IMR-90 (cell line): ENCODE measurements around the gene PLTP. TPM values are rescaled to one million over a fixed set of nuclear protein-coding genes. Genes with fewer than 3 reads are reported as not detected.

ENCODE experiments used
- ATAC-seq: fragments of 200-7000 bp; cut with Tn5 transposase; 2 replicates; pipeline ENCODE4 v1.9.1; 2020; ENCODE audit warnings: low read depth, mild to moderate bottlenecking, moderate library complexity
- BruUV-seq: library from RNA; stranded (reverse); fragments of 400-500 nt; replicated peaks from 2 replicates; lab custom pipeline; 2021; lab: Mats Ljungman, UMichigan
- CTCF ChIA-PET: fragments of 300-600 bp; formaldehyde crosslinking; extraction: SDS; loops from one replicate; lab custom pipeline; 2021; ENCODE audit warnings: antibody characterized with exemption; lab: Yijun Ruan, JAX
- POLR2A ChIA-PET: fragments of 300-600 bp; sonication (Branson Sonifier 250); formaldehyde crosslinking; loops from one replicate; lab custom pipeline; 2022; ENCODE audit warnings: antibody characterized with exemption; ENCODE audit not compliant: unreplicated experiment; lab: Charles Lee
- DNase-seq: peaks from one replicate; pipeline ENCODE4 v3.0.0; 2013
- H2AFZ ChIP-seq: replicated peaks from 2 replicates; pipeline ENCODE3; 2013; ENCODE audit warnings: low read length, mild to moderate bottlenecking; ENCODE audit not compliant: poor library complexity
- H2AK5ac ChIP-seq: 2 replicates; pipeline ENCODE4 v1.6.1; 2013; ENCODE audit warnings: low read depth, low read length, inconsistent platforms
- H2AK9ac ChIP-seq: replicated peaks from 2 replicates; pipeline ENCODE3; 2013; ENCODE audit warnings: mild to moderate bottlenecking, low read depth, low read length, moderate library complexity; ENCODE audit not compliant: poor library complexity
- H2BK120ac ChIP-seq: 2 replicates; pipeline ENCODE4 v1.6.1; 2013; ENCODE audit warnings: low read depth, low read length, inconsistent platforms
- H2BK15ac ChIP-seq: 3 replicates; pipeline ENCODE4 v1.6.1; 2013; ENCODE audit warnings: low read depth, low read length, inconsistent platforms
- H2BK20ac ChIP-seq: 2 replicates; pipeline ENCODE4 v1.6.1; 2013; ENCODE audit warnings: low read depth, mild to moderate bottlenecking, inconsistent platforms, low read length, moderate library complexity
- H2BK5ac ChIP-seq: 2 replicates; pipeline ENCODE4 v1.6.1; 2013; ENCODE audit warnings: mild to moderate bottlenecking, low read depth, low read length, inconsistent platforms; ENCODE audit not compliant: poor library complexity, severe bottlenecking
- H3K14ac ChIP-seq: replicated peaks from 2 replicates; pipeline ENCODE4 v1.6.1; 2013; ENCODE audit warnings: low read depth, low read length, inconsistent platforms
- H3K18ac ChIP-seq: 2 replicates; pipeline ENCODE4 v1.6.1; 2013; ENCODE audit warnings: low read depth, low read length, control low read depth
- H3K23ac ChIP-seq: 2 replicates; pipeline ENCODE4 v1.6.1; 2013; ENCODE audit warnings: low read depth, low read length, inconsistent platforms
- H3K27ac ChIP-seq: 2 replicates; pipeline ENCODE4 v1.5.1; 2013; ENCODE audit warnings: mild to moderate bottlenecking, control low read depth, low read length; ENCODE audit not compliant: insufficient read depth
- H3K27me3 ChIP-seq: 2 replicates; pipeline ENCODE4 v1.6.1; 2013; ENCODE audit warnings: low read length; ENCODE audit not compliant: control insufficient read depth, insufficient read depth
- H3K36me3 ChIP-seq: 2 replicates; pipeline ENCODE4 v1.6.1; 2013; ENCODE audit warnings: low read length, mixed read lengths; ENCODE audit not compliant: control insufficient read depth, insufficient read depth
- H3K4ac ChIP-seq: 2 replicates; pipeline ENCODE4 v1.6.1; 2013; ENCODE audit warnings: low read depth, low read length, inconsistent platforms
- H3K4me1 ChIP-seq: 2 replicates; pipeline ENCODE4 v1.6.1; 2013; ENCODE audit warnings: low read length, mixed read lengths; ENCODE audit not compliant: control insufficient read depth, insufficient read depth
- H3K4me2 ChIP-seq: 2 replicates; pipeline ENCODE4 v1.6.1; 2013; ENCODE audit warnings: low read depth, mild to moderate bottlenecking, control low read depth, low read length, moderate library complexity
- H3K4me3 ChIP-seq: 2 replicates; pipeline ENCODE4 v1.5.1; 2013; ENCODE audit warnings: low read depth, mild to moderate bottlenecking, control low read depth, low read length, moderate library complexity; ENCODE audit not compliant: insufficient read depth
- H3K56ac ChIP-seq: 2 replicates; pipeline ENCODE4 v1.6.1; 2013; ENCODE audit warnings: low read length, inconsistent platforms; ENCODE audit not compliant: insufficient read depth; ENCODE audit errors: extremely low read depth
- H3K79me1 ChIP-seq, 2 experiments: 2 replicates each; pipeline ENCODE4 v1.6.1; 2013; ENCODE audit warnings: low read length in 2 of 2, inconsistent platforms in 1 of 2, low read depth in 1 of 2
- H3K9ac ChIP-seq: 2 replicates; pipeline ENCODE4 v1.6.1; 2013; ENCODE audit warnings: low read depth, low read length, control low read depth
- H3K9me1 ChIP-seq: 2 replicates; pipeline ENCODE4 v1.6.1; 2013; ENCODE audit warnings: low read length, inconsistent platforms; ENCODE audit not compliant: insufficient read depth
- H3K9me3 ChIP-seq: 2 replicates; pipeline ENCODE4 v1.6.1; 2013; ENCODE audit warnings: low read length; ENCODE audit not compliant: control insufficient read depth, insufficient read depth
- H4K20me1 ChIP-seq: 2 replicates; pipeline ENCODE4 v1.6.1; 2013; ENCODE audit warnings: low read length, inconsistent platforms; ENCODE audit not compliant: insufficient read depth
- H4K5ac ChIP-seq: 2 replicates; pipeline ENCODE4 v1.6.1; 2013; ENCODE audit warnings: mild to moderate bottlenecking, low read depth, low read length, control low read depth
- H4K8ac ChIP-seq, 2 experiments: 2 replicates each; pipeline ENCODE4 v1.6.1; 2013; ENCODE audit warnings: low read depth in 2 of 2, low read length in 2 of 2, control low read depth in 1 of 2, inconsistent platforms in 1 of 2
- H4K91ac ChIP-seq: 2 replicates; pipeline ENCODE4 v1.6.1; 2013; ENCODE audit warnings: low read depth, low read length, inconsistent platforms; ENCODE audit not compliant: insufficient read depth
- CEBPB ChIP-seq: IDR thresholded peaks from 2 replicates; pipeline ENCODE4 v1.6.1; 2012; ENCODE audit warnings: low read depth, low read length, improper control_type of control experiment
- CHD1 ChIP-seq: IDR thresholded peaks from 2 replicates; pipeline ENCODE4 v1.6.1; 2012; ENCODE audit warnings: low read depth, low read length, improper control_type of control experiment
- ELK1 ChIP-seq: fragments of 150-350 bp; IDR thresholded peaks from 2 replicates; pipeline ENCODE4 v1.6.1; 2016; ENCODE audit warnings: low read depth, mild to moderate bottlenecking, low read length, moderate library complexity, borderline replicate concordance
- FOS ChIP-seq: fragments of 150-350 bp; IDR thresholded peaks from 2 replicates; pipeline ENCODE4 v1.6.1; 2016; ENCODE audit warnings: low read depth, low read length
- MAFK ChIP-seq: IDR thresholded peaks from 2 replicates; pipeline ENCODE4 v1.6.1; 2012; ENCODE audit warnings: low read depth, low read length, improper control_type of control experiment
- MAZ ChIP-seq: IDR thresholded peaks from 2 replicates; pipeline ENCODE4 v1.6.1; 2012; ENCODE audit warnings: low read depth, mild to moderate bottlenecking, low read length, improper control_type of control experiment, moderate library complexity, borderline replicate concordance
- MXI1 ChIP-seq: IDR thresholded peaks from 2 replicates; pipeline ENCODE4 v1.6.1; 2012; ENCODE audit warnings: low read depth, mild to moderate bottlenecking, low read length, moderate library complexity, borderline replicate concordance
- POLR2A ChIP-seq: IDR thresholded peaks from 2 replicates; pipeline ENCODE4 v1.6.1; 2012; ENCODE audit warnings: mild to moderate bottlenecking, low read depth, low read length
- RCOR1 ChIP-seq: IDR thresholded peaks from 2 replicates; pipeline ENCODE4 v1.6.1; 2012; ENCODE audit warnings: mild to moderate bottlenecking, low read length, improper control_type of control experiment; ENCODE audit not compliant: insufficient replicate concordance
- RFX5 ChIP-seq: IDR thresholded peaks from 2 replicates; pipeline ENCODE4 v1.8.0; 2012; ENCODE audit warnings: low read depth, mild to moderate bottlenecking, low read length, moderate library complexity
- SMC3 ChIP-seq: fragments of 150-350 bp; IDR thresholded peaks from 2 replicates; pipeline ENCODE4 v1.6.1; 2016; ENCODE audit warnings: low read depth, mild to moderate bottlenecking, antibody characterized with exemption, low read length, moderate library complexity
- USF2 ChIP-seq: fragments of 150-350 bp; IDR thresholded peaks from 2 replicates; pipeline ENCODE4 v1.6.1; 2017; ENCODE audit warnings: mild to moderate bottlenecking, antibody characterized with exemption, low read length, low read depth
- WGBS, 2 experiments: methylation state at CpG; one replicate each; pipeline versions ENCODE4 v1.1.5 to v1.1.7; 2013; ENCODE audit warnings: missing lambda C conversion rate in 2 of 2; ENCODE audit not compliant: insufficient read length in 1 of 2; ENCODE audit errors: extremely low coverage in 2 of 2; 5-methylcytosine and 5-hydroxymethylcytosine counted together
- dilution Hi-C: fragments of 300-500 bp; cut with HindIII; formaldehyde crosslinking; loops from one replicate; pipeline ENCODE4 v1.14.3; 2018; ENCODE audit warnings: low sequenced_read_pairs; ENCODE audit not compliant: unreplicated experiment
- in situ Hi-C: fragments of 300-500 bp; cut with MboI; formaldehyde crosslinking; loops from 3 replicates; pipeline ENCODE4 v1.14.3; 2019; ENCODE audit warnings: low sequenced_read_pairs, inconsistent platforms, mixed read lengths
- intact Hi-C: fragments of 100-400 bp; cut with micrococcal nuclease; formaldehyde crosslinking; loops from 2 replicates; pipeline ENCODE4 v1.10.0; 2022
- polyA plus RNA-seq, 3 experiments: library from polyadenylated mRNA; depleted of rRNA; stranded (reverse); fragments of >200 nt; gene quantifications; 2 replicates each; pipeline ENCODE4 v1.2.3, GENCODE V29; 2012; ENCODE audit warnings: low replicate concordance in 1 of 3
- total RNA-seq: library from RNA; depleted of rRNA; stranded (reverse); fragments of >200 nt; gene quantifications from 2 replicates; pipeline ENCODE4 v1.2.3, GENCODE V29; 2012

Gene PLTP
- total and polyA plus RNA-seq, 2 of the 4 experiments (the other 2 are of a cell fraction): 5.4 to 55.8 TPM

GRCh38 chr20:45898285-45898684 is 13.7 kb downstream of the PLTP start:
- no peak overlapping the region for H2BK120ac ChIP-seq
- ChIA-PET POLR2A (no interaction called here), CTCF (no interaction called here)
- peaks cover 60% of the 10 kb centered on the region for H3K36me3 ChIP-seq
- H2AK9ac ChIP-seq: no peak overlapping the region
- H3K4me3 ChIP-seq: no peak overlapping the region
- no peak overlapping the region for H4K8ac ChIP-seq
- H3K18ac ChIP-seq: no peak overlapping the region
- H3K56ac ChIP-seq: no peak overlapping the region
- H3K4me1 ChIP-seq: no peaks in the 10 kb centered on the region
- no peaks in the 10 kb centered on the region for H3K9me1 ChIP-seq
- H3K23ac ChIP-seq: no peak overlapping the region
- H2AFZ ChIP-seq: no peak overlapping the region
- TSS peak; percentile 74 for BruUV-seq
- DNase-seq: no peak
- H2BK20ac ChIP-seq: no peak overlapping the region
- H3K4me2 ChIP-seq: no peak overlapping the region
- H3K4ac ChIP-seq: no peak overlapping the region
- no peak overlapping the region for H4K91ac ChIP-seq
- H2AK5ac ChIP-seq: no peak overlapping the region
- H4K20me1 ChIP-seq: 0 out of 2 replicates have a peak, but pooled peaks cover 3% of the 10 kb centered on the region
- intact Hi-C loops (no loop called here), dilution Hi-C loops (no loop called here), in situ Hi-C loops (no loop called here)
- ATAC-seq: no peak
- H3K9me3 ChIP-seq: no peaks in the 10 kb centered on the region
- no peak overlapping the region for H2BK15ac ChIP-seq
- no peak overlapping the region for H3K9ac ChIP-seq
- TF ChIP-seq ELK1 (no peak), POLR2A (no peak), MXI1 (no peak), CHD1 (no peak), USF2 (no peak), RCOR1 (no peak), SMC3 (no peak), FOS (no peak), MAZ (no peak), CEBPB (no peak), MAFK (no peak), RFX5 (no peak)
- H3K79me1 ChIP-seq: peaks cover 3 to 16% of the 10 kb centered on the region in 2 experiments; a peak in 2 of 4 replicates
- no peaks in the 10 kb centered on the region for H3K27me3 ChIP-seq
- H3K14ac ChIP-seq: no peak overlapping the region
- H2BK5ac ChIP-seq: no peak overlapping the region
- no peak overlapping the region for H4K5ac ChIP-seq
- H3K27ac ChIP-seq: no peak overlapping the region
- 89% methylated on average over 6 of the region's 12 CpGs; no CpG with 5 or more reads in 1 of the 2 experiments for WGBS, 2 experiments
